Endodermal cell (in vitro differentiated cells): ENCODE measurements around the gene HIC1. TPM values are rescaled to one million over a fixed set of nuclear protein-coding genes. Genes with fewer than 3 reads are reported as not detected.

Experiments used
- DNase-seq: peaks from one replicate; pipeline ENCODE4 v3.0.0-alpha.2; 2017
- H3K27ac ChIP-seq: 2 replicates; pipeline ENCODE4 v1.5.1; 2013; ENCODE audit warnings: mild to moderate bottlenecking, low read depth, low read length, moderate library complexity
- H3K27me3 ChIP-seq: 2 replicates; pipeline ENCODE4 v1.6.1; 2013; ENCODE audit warnings: mild to moderate bottlenecking, low read length, moderate library complexity; ENCODE audit not compliant: insufficient read depth, control insufficient read depth, poor library complexity, severe bottlenecking
- H3K36me3 ChIP-seq: 2 replicates; pipeline ENCODE4 v1.7.0; 2013; ENCODE audit warnings: mild to moderate bottlenecking, low read length, moderate library complexity; ENCODE audit not compliant: control insufficient read depth, insufficient read depth
- H3K4me1 ChIP-seq: one replicate; pipeline ENCODE4 v1.7.0; 2013; ENCODE audit warnings: low read length; ENCODE audit not compliant: control insufficient read depth, insufficient read depth
- H3K4me3 ChIP-seq: 2 replicates; pipeline ENCODE4 v1.5.1; 2013; ENCODE audit warnings: mild to moderate bottlenecking, low read length, moderate library complexity
- H3K9ac ChIP-seq: 2 replicates; pipeline ENCODE4 v1.6.1; 2013; ENCODE audit warnings: mild to moderate bottlenecking, low read length, moderate library complexity; ENCODE audit not compliant: poor library complexity, severe bottlenecking; ENCODE audit errors: extremely low read depth
- H3K9me3 ChIP-seq: 2 replicates; pipeline ENCODE4 v1.6.1; 2013; ENCODE audit warnings: mild to moderate bottlenecking, low read length, moderate library complexity; ENCODE audit not compliant: control insufficient read depth
- H3K27ac Mint-ChIP-seq: 2 replicates; pipeline ENCODE4 v1.8.0; 2020; ENCODE audit warnings: mixed read lengths
- H3K27me3 Mint-ChIP-seq: 2 replicates; pipeline ENCODE4 v1.8.0; 2021; ENCODE audit warnings: mild to moderate bottlenecking, mixed read lengths; ENCODE audit not compliant: insufficient read depth
- H3K36me3 Mint-ChIP-seq: 2 replicates; pipeline ENCODE4 v1.8.0; 2020; ENCODE audit warnings: low read depth, mixed read lengths
- H3K4me1 Mint-ChIP-seq: 2 replicates; pipeline ENCODE4 v1.8.0; 2020; ENCODE audit warnings: mixed read lengths
- H3K4me3 Mint-ChIP-seq: 2 replicates; pipeline ENCODE4 v1.8.0; 2020; ENCODE audit warnings: mild to moderate bottlenecking, moderate library complexity, mixed read lengths
- H3K9me3 Mint-ChIP-seq: 2 replicates; pipeline ENCODE4 v1.8.0; 2020; ENCODE audit warnings: mild to moderate bottlenecking, mixed read lengths
- WGBS, 2 experiments: methylation state at CpG; one replicate each; pipeline versions ENCODE4 v1.1.5 to v1.1.7; 2013; ENCODE audit warnings: missing lambda C conversion rate in 2 of 2, mixed read lengths in 1 of 2; ENCODE audit not compliant: insufficient coverage in 1 of 2, insufficient read length in 1 of 2; 5-methylcytosine and 5-hydroxymethylcytosine counted together
- total RNA-seq, 2 donors: library from RNA; stranded (reverse); fragmentation: NEBNext Ultra II Directional in 1 of 2; extraction: Animal tissue kit (Norgen Biotek cat#: 25700) in 1 of 2; gene quantifications; 2 replicates in 1 of 2; 3 replicates in 1 of 2; pipeline ENCODE4 v1.2.1, GENCODE V29; 2021
- TF ChIP-seq, protein P1 (sequence below): fragments of 200-600 bp; sonication (generic); conservative IDR thresholded peaks from 2 replicates; pipeline ENCODE4 v1.5.0; 2021; ENCODE audit warnings: antibody characterized with exemption, mild to moderate bottlenecking

HIC1 gene
- total RNA-seq, 2 donors from 2014 or later: 0.13 to 0.57 TPM

DNA sequence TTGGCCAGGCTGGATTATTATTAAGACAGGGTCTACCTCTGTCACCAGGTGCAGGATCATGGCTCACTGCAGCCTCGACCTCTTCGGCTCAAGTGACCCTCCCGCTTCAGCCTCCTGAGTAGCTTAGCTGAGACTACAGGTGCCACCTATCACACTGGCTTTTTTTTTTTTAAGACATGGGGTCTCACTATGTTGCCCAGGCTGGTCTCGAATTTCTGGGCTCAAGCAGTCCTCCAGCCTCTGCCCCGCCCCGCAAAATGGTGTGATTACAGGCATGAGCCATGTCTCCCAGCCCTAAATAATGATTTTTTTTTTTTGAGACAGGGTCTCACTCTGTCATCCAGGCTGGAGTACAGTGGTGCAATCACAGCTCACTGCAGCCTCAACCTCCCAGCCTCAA, 7.3 kb upstream of the HIC1 start:
- peaks cover 23% of the 10 kb centered on the region for H3K4me1 Mint-ChIP-seq
- peaks cover 1% of the 10 kb centered on the region for H3K9me3 Mint-ChIP-seq
- Histone ChIP-seq H3K27ac (no peak overlapping the region), H3K27me3 (peaks cover 20% of the 10 kb centered on the region), H3K36me3 (peaks cover 29% of the 10 kb centered on the region), H3K9ac (no peak overlapping the region), H3K9me3 (no peaks in the 10 kb centered on the region), H3K4me1 (peaks cover 8% of the 10 kb centered on the region), H3K4me3 (peak overlapping the region; percentile 50)
- peaks cover 16% of the 10 kb centered on the region for H3K36me3 Mint-ChIP-seq
- no peak for DNase-seq
- H3K4me3 Mint-ChIP-seq: no peak overlapping the region
- H3K27ac Mint-ChIP-seq: no peak overlapping the region
- TF ChIP-seq, protein P1, sequence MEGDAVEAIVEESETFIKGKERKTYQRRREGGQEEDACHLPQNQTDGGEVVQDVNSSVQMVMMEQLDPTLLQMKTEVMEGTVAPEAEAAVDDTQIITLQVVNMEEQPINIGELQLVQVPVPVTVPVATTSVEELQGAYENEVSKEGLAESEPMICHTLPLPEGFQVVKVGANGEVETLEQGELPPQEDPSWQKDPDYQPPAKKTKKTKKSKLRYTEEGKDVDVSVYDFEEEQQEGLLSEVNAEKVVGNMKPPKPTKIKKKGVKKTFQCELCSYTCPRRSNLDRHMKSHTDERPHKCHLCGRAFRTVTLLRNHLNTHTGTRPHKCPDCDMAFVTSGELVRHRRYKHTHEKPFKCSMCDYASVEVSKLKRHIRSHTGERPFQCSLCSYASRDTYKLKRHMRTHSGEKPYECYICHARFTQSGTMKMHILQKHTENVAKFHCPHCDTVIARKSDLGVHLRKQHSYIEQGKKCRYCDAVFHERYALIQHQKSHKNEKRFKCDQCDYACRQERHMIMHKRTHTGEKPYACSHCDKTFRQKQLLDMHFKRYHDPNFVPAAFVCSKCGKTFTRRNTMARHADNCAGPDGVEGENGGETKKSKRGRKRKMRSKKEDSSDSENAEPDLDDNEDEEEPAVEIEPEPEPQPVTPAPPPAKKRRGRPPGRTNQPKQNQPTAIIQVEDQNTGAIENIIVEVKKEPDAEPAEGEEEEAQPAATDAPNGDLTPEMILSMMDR: no peak
- WGBS, 2 experiments: 87 to 89% methylated on average over 6 of the region's 6 CpGs
- H3K27me3 Mint-ChIP-seq: peaks cover 55% of the 10 kb centered on the region

DNA sequence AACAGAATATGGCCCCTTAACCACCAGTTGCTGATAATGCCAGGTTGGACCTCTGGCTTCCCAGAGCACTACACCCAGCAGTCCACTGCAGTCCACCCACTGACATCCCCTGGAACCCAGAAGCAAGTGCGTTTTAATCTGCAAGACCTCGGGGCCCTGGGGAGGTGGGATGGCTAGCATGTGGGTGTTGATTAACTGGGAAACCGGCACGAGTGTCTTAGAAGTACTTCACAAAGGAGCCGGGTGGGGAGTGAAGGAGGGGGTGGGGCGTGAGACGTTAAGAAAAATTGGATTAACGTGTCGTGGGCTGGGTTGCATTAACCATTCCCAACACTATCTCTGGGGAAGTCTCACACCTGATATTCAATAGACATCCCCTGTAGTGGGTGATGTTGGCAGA, 6.1 kb upstream of the HIC1 start:
- Histone ChIP-seq H3K9ac (peak overlapping the region; percentile 78), H3K9me3 (no peaks in the 10 kb centered on the region), H3K4me1 (peaks cover 2% of the 10 kb centered on the region), H3K27me3 (peaks cover 32% of the 10 kb centered on the region), H3K27ac (no peak overlapping the region), H3K4me3 (peak overlapping the region; percentile 85), H3K36me3 (peaks cover 17% of the 10 kb centered on the region)
- peak overlapping the region; percentile 63 for H3K4me3 Mint-ChIP-seq
- H3K4me1 Mint-ChIP-seq: peaks cover 16% of the 10 kb centered on the region
- H3K27ac Mint-ChIP-seq: peak overlapping the region; percentile 76
- 7 to 40% methylated on average over 1 to 5 of the region's 9 CpGs for WGBS, 2 experiments
- peaks cover 5% of the 10 kb centered on the region for H3K36me3 Mint-ChIP-seq
- H3K9me3 Mint-ChIP-seq: peaks cover 1% of the 10 kb centered on the region
- peak; percentile 90 for DNase-seq
- peaks cover 65% of the 10 kb centered on the region for H3K27me3 Mint-ChIP-seq
- TF ChIP-seq, protein P1: no peak

DNA sequence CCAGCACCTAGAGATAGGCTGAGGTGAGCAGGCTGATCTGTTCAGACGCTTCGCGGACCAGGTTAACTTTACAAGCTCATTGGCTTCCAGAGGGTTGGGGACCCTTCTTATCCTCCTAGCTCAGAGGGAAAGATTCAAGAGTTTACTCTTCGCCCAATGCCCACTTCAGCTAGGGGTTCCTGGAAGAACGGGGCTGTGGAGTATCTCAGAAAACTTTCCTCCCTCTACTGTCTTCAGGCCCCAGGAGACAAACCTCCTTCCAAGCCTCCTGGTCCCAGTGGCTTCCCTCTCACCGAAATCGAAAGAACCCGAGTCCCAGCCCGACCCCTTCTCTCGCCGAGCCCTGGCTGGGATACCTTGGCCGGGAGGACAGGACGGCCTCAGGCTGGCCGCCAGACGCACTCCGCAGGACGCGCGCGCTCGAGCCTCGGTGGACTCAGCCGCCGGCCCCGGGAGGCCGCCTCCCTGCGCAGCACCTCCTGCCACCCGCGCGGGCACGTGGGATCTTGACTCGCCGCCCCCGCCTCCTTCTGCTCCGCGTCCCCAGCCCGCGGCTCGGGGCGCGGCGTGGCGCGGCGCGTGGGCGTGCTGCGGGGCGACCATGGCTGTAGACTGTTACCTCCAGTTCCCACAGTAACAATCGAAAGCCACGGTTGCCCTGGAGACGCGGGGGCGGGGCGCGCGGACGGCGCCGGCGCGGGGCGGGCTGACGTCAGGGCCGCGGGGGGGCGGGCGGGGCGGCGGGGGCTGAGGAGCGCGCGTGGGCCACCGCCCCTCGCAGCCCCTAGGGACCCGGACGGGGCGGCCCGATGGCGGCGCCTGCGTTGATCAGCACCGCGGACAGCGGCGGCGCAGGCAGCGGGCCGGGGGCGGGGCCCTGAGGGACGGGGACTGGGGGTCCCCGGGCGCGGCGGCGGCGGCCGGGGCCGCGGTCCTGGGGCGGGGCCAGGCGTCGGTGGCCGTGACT, 5.3 kb upstream of the HIC1 start:
- peaks cover 15% of the 10 kb centered on the region for H3K4me1 Mint-ChIP-seq
- DNase-seq: peak; percentile 95
- Histone ChIP-seq H3K4me1 (peaks cover 2% of the 10 kb centered on the region), H3K9ac (peak overlapping the region; percentile 78), H3K36me3 (peaks cover 9% of the 10 kb centered on the region), H3K27ac (peak overlapping the region; percentile 35), H3K27me3 (peaks cover 40% of the 10 kb centered on the region), H3K4me3 (peak overlapping the region; percentile 85), H3K9me3 (no peaks in the 10 kb centered on the region)
- H3K27ac Mint-ChIP-seq: peak overlapping the region; percentile 76
- peaks cover 72% of the 10 kb centered on the region for H3K27me3 Mint-ChIP-seq
- H3K36me3 Mint-ChIP-seq: peaks cover 1% of the 10 kb centered on the region
- 3 to 7% methylated on average over 21 to 104 of the region's 104 CpGs for WGBS, 2 experiments
- TF ChIP-seq, protein P1: no peak
- peaks cover 1% of the 10 kb centered on the region for H3K9me3 Mint-ChIP-seq
- peak overlapping the region; percentile 63 for H3K4me3 Mint-ChIP-seq
